Endothelial cell of umbilical vein (primary cell): ENCODE data around the gene MFRP.

Source experiments
- CTCF ChIP-seq, 2 donors: IDR thresholded peaks; 1 replicate in 1 of 2; 2 replicates in 1 of 2; pipeline ENCODE4 v1.5.1; 2011; ENCODE audit warnings: low read length in 2 of 2, mild to moderate bottlenecking in 2 of 2, moderate library complexity in 2 of 2, control low read depth in 1 of 2, inconsistent platforms in 1 of 2, low read depth in 1 of 2; ENCODE audit not compliant: insufficient read depth in 1 of 2; ENCODE audit errors: extremely low read depth in 1 of 2
- MAX ChIP-seq: IDR thresholded peaks from 2 replicates; pipeline ENCODE4 v1.6.1; 2011; ENCODE audit not compliant: insufficient read depth, insufficient read length
- MYC ChIP-seq: IDR thresholded peaks from one replicate; pipeline ENCODE4 v1.6.1; 2011; ENCODE audit warnings: mild to moderate bottlenecking, low read depth, low read length

- TF ChIP-seq CTCF (IDR thresholded peaks at IDR 0.05; ENCODE audit: extremely low read depth in 1 of 2, insufficient read depth in 1 of 2, low read depth in 1 of 2, low read length in 2 of 2) (peak; percentile 90 to 94), MYC (no peak), MAX (peak; percentile 32)
Measured at GRCh38 chr11:119339589-119340334, 6.7 kb downstream of the MFRP start.
